Esophagus (tissue), 2 donors: ENCODE results near the gene CROCC2. TPM values are rescaled to one million over a fixed set of nuclear protein-coding genes. Genes with fewer than 3 reads are reported as not detected.

Experiments used
- H3K27ac ChIP-seq, 2 donors: one replicate each; pipeline ENCODE4 v1.5.1; 2013; ENCODE audit warnings: low read depth in 2 of 2, mild to moderate bottlenecking in 2 of 2, inconsistent platforms in 1 of 2, low read length in 1 of 2, moderate library complexity in 1 of 2
- H3K27me3 ChIP-seq, 2 donors: one replicate each; pipeline ENCODE4 v1.6.1; 2013; ENCODE audit warnings: low read length in 2 of 2, control low read depth in 1 of 2, mild to moderate bottlenecking in 1 of 2; ENCODE audit not compliant: insufficient read depth in 2 of 2, control insufficient read depth in 1 of 2
- H3K36me3 ChIP-seq, 2 donors: one replicate each; pipeline ENCODE4 v1.6.1; 2013; ENCODE audit warnings: low read length in 1 of 2; ENCODE audit not compliant: control insufficient read depth in 2 of 2, insufficient read depth in 2 of 2
- H3K4me1 ChIP-seq, 2 donors: one replicate each; pipeline ENCODE4 v1.6.1; 2013; ENCODE audit warnings: low read length in 1 of 2; ENCODE audit not compliant: control insufficient read depth in 2 of 2, insufficient read depth in 2 of 2
- H3K4me3 ChIP-seq, 2 donors: one replicate each; pipeline ENCODE4 v1.5.1; 2013; ENCODE audit warnings: low read length in 2 of 2, mild to moderate bottlenecking in 2 of 2, low read depth in 1 of 2, moderate library complexity in 1 of 2
- H3K9me3 ChIP-seq, 2 donors: one replicate each; pipeline ENCODE4 v1.6.1; 2013; ENCODE audit warnings: mild to moderate bottlenecking in 2 of 2, low read depth in 1 of 2, low read length in 1 of 2, moderate library complexity in 1 of 2; ENCODE audit not compliant: control insufficient read depth in 2 of 2, insufficient read depth in 1 of 2
- WGBS, 2 donors: extraction: QIAGEN DNeasy Blood & Tissue Kit; methylation state at CpG; one replicate each; pipeline ENCODE4 v1.1.7; 2013; 5-methylcytosine and 5-hydroxymethylcytosine counted together
- polyA plus RNA-seq, 2 donors: library from polyadenylated mRNA; stranded (reverse); fragments of 200-250 nt; gene quantifications; one replicate each; pipeline ENCODE4 v1.2.3, GENCODE V29; 2013
- donor health status: healthy with polysubstance abuse.
- donor health status: Bipolar disorder and iron deficiency.

The CROCC2 gene
- polyA plus RNA-seq, 2 donors, result 0.12 to 0.16 TPM

DNA sequence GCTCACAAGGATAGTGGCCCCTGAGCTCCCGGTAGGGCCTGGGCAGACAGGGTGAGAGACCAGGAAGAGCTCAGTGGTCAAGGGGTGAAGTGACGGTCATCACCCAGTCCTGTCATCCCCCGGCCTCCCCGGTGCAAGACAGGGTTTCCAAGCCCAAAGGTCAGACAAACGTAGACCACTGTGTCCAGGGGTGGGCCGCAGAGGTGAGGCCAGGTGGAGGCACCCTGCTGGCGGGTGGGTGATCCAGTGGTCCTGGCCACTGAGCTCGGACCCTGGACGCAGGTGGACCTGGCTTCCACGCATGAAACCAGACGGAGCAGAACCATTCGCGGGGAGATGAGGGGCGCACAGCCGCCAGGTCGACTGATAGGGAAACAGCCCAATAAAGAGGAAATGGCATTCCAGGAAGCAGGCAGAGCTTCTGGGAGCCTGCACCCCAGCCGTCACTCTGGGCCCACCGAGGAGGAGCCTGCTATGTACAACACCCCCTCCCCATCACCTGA is 77.9 kb downstream of the CROCC2 start:
- Histone ChIP-seq H3K4me3 (no peak overlapping the region), H3K27ac (no peak overlapping the region)
- 46 to 48% methylated on average over 17 to 18 of the region's 18 CpGs for WGBS, 2 donors

GRCh38 chr2:240985881-240986786 is 80.0 kb downstream of the CROCC2 start:
- H3K9me3 ChIP-seq, result peaks cover 0 to 2% of the 10 kb centered on the region in 2 donors
- H3K27me3 ChIP-seq, result no peaks in the 10 kb centered on the region
- H3K36me3 ChIP-seq, result no peaks in the 10 kb centered on the region
- peaks cover 0 to 11% of the 10 kb centered on the region in 2 donors for H3K4me1 ChIP-seq
- WGBS, 2 donors, result 83 to 86% methylated on average over 20 of the region's 20 CpGs
- H3K4me3 ChIP-seq, result no peak overlapping the region
- no peak overlapping the region for H3K27ac ChIP-seq

More for the DNA sequence above, 77.9 kb downstream of the CROCC2 start:
- Histone ChIP-seq H3K36me3 (no peaks in the 10 kb centered on the region), H3K27me3 (no peaks in the 10 kb centered on the region), H3K9me3 (peaks cover 0 to 2% of the 10 kb centered on the region in 2 donors), H3K4me1 (peaks cover 0 to 8% of the 10 kb centered on the region in 2 donors)

DNA sequence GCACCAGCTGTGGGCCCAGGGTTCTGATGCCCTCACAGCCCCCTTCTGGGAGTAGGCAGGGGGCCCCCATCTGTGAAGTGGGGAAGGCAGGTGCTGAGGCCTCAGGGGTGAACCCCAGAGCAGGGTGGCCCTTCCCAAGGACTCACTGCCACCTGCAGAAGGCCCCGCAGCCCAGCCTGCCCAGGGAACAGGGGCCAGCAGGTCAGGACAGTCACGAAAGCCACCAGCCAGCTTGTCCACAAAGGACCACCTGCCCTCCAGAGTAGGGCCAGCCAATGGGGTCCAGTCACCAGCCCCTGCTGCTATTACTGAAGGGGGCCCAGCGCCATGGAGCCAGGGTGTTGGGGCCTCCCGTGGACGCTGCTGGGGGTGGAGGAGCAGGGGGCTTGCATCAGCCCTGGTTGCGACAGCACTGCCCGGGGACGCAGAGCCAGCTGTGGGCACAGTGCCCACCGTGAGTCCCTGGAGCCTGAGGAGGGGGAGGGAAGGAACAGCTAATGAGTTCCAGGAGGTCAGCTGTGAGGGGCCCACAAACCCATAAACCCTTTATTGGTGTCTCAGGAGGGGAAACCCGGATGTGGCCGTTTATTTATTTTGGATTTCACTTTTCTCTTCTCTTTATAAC is 80.8 kb downstream of the CROCC2 start:
- 41 to 44% methylated on average over 11 of the region's 11 CpGs for WGBS, 2 donors
- Histone ChIP-seq H3K9me3 (peaks cover 0 to 2% of the 10 kb centered on the region in 2 donors), H3K4me3 (no peak overlapping the region), H3K27me3 (no peaks in the 10 kb centered on the region), H3K36me3 (no peaks in the 10 kb centered on the region), H3K4me1 (peaks cover under 1 to 17% of the 10 kb centered on the region in 2 donors), H3K27ac (no peak overlapping the region)

GRCh38 chr2:240987588-240987987 is 81.5 kb downstream of the CROCC2 start:
- 85 to 89% methylated on average over 6 of the region's 6 CpGs for WGBS, 2 donors
- Histone ChIP-seq H3K27me3 (no peaks in the 10 kb centered on the region), H3K9me3 (peaks cover 0 to 2% of the 10 kb centered on the region in 2 donors), H3K4me3 (no peak overlapping the region), H3K36me3 (no peaks in the 10 kb centered on the region), H3K27ac (no peak overlapping the region), H3K4me1 (peaks cover 3 to 17% of the 10 kb centered on the region in 2 donors)

DNA sequence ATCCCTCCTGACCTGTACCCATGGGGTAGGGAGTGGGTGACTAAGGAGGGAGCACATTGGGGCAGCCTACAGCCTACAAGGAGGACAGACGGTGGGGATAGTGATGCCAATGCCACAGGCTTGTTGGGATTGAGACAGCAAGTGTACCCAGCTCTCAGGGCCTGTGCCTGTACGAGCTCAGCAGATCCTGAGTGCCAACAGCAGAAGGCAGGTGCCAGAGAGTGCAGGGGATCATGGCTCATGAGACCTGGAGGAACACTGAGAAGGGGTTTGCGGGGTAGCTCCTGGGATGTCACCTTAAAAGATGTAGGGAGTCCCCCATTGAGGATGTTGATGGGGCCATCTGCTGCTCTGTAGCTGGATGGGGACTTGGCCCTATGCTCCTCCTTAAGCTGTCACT is 82.0 kb downstream of the CROCC2 start:
- WGBS, 2 donors, result 91 to 93% methylated on average over 3 of the region's 3 CpGs
- no peak overlapping the region for H3K4me3 ChIP-seq
- H3K9me3 ChIP-seq, result peaks cover 0 to 2% of the 10 kb centered on the region in 2 donors
- H3K27me3 ChIP-seq, result no peaks in the 10 kb centered on the region
- H3K4me1 ChIP-seq, result peaks cover 3 to 17% of the 10 kb centered on the region in 2 donors
- H3K27ac ChIP-seq, result no peak overlapping the region
- H3K36me3 ChIP-seq, result no peaks in the 10 kb centered on the region

DNA sequence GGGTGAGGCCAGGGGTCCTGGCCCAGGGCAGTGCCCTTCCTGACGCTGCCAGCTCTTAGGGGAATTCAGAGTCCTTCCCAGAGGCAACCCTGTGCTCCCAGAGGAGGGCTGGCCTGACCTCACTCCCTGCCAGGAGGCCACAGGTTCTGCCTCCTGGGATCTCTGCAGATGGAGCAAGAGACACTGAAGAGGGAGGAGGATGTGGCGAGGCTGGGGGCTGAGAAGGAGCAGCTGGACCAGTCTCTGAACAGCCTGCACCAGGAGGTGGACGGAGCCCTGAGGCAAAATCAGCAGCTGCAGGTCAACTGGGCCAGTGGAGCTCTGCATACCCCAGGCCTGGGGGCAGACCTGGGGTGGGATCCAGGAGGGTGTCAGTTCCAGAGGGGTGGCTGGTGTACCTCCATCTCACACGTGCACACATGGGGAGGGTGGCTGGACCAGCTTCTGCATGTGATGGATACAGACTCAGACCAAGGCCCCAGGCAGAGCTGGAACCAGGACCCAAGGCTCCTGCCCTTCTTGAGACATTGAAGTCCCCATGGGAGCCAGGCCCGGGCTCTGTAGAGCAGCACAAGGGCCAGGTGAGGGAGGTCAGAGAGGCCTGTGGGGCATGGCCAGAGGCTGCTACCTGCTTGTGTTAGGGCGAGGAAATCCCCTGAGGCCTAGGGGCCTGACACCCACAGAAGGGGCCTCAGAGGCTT is 82.6 kb downstream of the CROCC2 start:
- WGBS, 2 donors, result 85 to 93% methylated on average over 6 of the region's 6 CpGs
- Histone ChIP-seq H3K27me3 (no peaks in the 10 kb centered on the region), H3K27ac (no peak overlapping the region), H3K4me3 (no peak overlapping the region), H3K36me3 (no peaks in the 10 kb centered on the region), H3K9me3 (peaks cover 0 to 2% of the 10 kb centered on the region in 2 donors), H3K4me1 (peaks cover 3 to 17% of the 10 kb centered on the region in 2 donors)

- no peaks in the 10 kb centered on the region for H3K36me3 ChIP-seq
- WGBS, 2 donors, result 85% methylated on average over 17 of the region's 17 CpGs
- H3K27ac ChIP-seq, result peak overlapping the region in 1 of 2 donors; percentile 26
- H3K9me3 ChIP-seq, result peaks cover 0 to 2% of the 10 kb centered on the region in 2 donors
- no peaks in the 10 kb centered on the region for H3K27me3 ChIP-seq
- H3K4me1 ChIP-seq, result peaks cover 4 to 17% of the 10 kb centered on the region in 2 donors
- H3K4me3 ChIP-seq, result no peak overlapping the region
These were observed 83.5 kb downstream of the CROCC2 start for GRCh38 chr2:240989451-240990265.

DNA sequence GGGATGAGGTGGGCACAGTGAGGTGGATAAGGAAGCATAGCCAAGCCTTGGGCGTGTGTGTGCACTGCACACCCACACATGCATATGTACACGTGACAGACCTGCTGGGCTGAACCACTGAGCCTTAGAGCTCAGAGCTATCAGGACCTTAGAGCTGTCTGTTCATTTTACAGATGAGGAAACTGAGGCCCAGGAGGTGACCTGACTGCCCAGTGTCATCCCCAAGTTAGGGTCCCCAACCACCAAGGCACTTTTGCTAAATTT is 84.1 kb downstream of the CROCC2 start:
- Histone ChIP-seq H3K27ac (peak overlapping the region in 1 of 2 donors; percentile 26), H3K27me3 (no peaks in the 10 kb centered on the region), H3K4me1 (peaks cover 4 to 19% of the 10 kb centered on the region in 2 donors), H3K36me3 (no peaks in the 10 kb centered on the region), H3K4me3 (no peak overlapping the region), H3K9me3 (peaks cover 0 to 2% of the 10 kb centered on the region in 2 donors)
- WGBS, 2 donors, result 42 to 58% methylated on average over 2 of the region's 2 CpGs
